Esophagus squamous epithelium (tissue), 4 donors: ENCODE measurements around the gene SIMC1.

Experiments used
- POLR2A ChIP-seq, 4 donors: fragments of 450-650 bp; IDR thresholded peaks; one replicate each; pipeline ENCODE4 v1.6.1; 2017; ENCODE audit warnings: antibody characterized with exemption in 4 of 4, mild to moderate bottlenecking in 4 of 4, moderate library complexity in 3 of 4
- TF ChIP-seq, protein P1 (sequence below), 6 experiments: fragments of 450-650 bp in 4 of 6; fragments of 200-600 bp in 2 of 6; sonication (generic) in 2 of 6; IDR thresholded peaks; one replicate each; pipeline ENCODE4 v1.5.1; 2016 to 2019; ENCODE audit warnings: antibody characterized with exemption in 6 of 6, mild to moderate bottlenecking in 4 of 6, moderate library complexity in 4 of 6

- TF ChIP-seq, protein P1, sequence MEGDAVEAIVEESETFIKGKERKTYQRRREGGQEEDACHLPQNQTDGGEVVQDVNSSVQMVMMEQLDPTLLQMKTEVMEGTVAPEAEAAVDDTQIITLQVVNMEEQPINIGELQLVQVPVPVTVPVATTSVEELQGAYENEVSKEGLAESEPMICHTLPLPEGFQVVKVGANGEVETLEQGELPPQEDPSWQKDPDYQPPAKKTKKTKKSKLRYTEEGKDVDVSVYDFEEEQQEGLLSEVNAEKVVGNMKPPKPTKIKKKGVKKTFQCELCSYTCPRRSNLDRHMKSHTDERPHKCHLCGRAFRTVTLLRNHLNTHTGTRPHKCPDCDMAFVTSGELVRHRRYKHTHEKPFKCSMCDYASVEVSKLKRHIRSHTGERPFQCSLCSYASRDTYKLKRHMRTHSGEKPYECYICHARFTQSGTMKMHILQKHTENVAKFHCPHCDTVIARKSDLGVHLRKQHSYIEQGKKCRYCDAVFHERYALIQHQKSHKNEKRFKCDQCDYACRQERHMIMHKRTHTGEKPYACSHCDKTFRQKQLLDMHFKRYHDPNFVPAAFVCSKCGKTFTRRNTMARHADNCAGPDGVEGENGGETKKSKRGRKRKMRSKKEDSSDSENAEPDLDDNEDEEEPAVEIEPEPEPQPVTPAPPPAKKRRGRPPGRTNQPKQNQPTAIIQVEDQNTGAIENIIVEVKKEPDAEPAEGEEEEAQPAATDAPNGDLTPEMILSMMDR (IDR thresholded peaks at IDR 0.05), result no peak
- no peak for TF ChIP-seq POLR2A (IDR thresholded peaks at IDR 0.05)
These were observed 46.0 kb upstream of the SIMC1 start for GRCh38 chr5:176192094-176192721.
